ENCODE results near the gene COL16A1. TPM values are rescaled to one million over a fixed set of nuclear protein-coding genes. Genes with fewer than 3 reads are reported as not detected.

COL16A1 gene
- total and polyA plus RNA-seq, 7 donors = 4.6 to 271 (median 43.1) TPM

DNA sequence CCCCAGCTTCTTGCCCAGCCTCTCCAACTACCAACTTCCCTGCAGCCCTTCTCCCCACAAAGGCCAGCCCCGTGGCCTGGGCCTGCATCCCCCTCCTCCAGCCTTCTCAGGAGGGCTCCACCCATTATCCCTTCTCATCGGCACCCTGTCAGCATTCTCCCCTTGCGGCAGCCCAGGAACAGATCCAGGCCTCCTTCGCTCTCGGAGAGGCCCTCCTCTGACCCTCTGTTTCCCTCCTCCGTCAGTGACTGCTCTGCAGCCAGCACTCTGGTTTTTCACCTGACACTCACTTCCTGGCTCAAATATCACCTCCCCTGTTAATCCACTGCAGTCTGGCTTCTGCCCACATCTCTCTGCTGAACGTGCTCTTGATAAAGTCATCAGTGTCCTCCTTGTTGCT is 42.9 kb upstream of the COL16A1 start:
- Histone ChIP-seq H3K27ac (no peak overlapping the region), H3K27me3 (no peaks in the 10 kb centered on the region), H3K4me1 (no peaks in the 10 kb centered on the region), H3K36me3 (no peaks in the 10 kb centered on the region), H3K4me3 (no peak overlapping the region), H3K9me3 (no peaks in the 10 kb centered on the region)
- DNase-seq = no peak
- intact Hi-C loops (cut with DNase I) = no loop called here
- WGBS, 2 donors = 69 to 82% methylated on average over 7 of the region's 7 CpGs
- TF ChIP-seq EP300 (IDR thresholded peaks at IDR 0.05) = no peak
- no peak for TF ChIP-seq POLR2A (IDR thresholded peaks at IDR 0.05)
- no peak for TF ChIP-seq POLR2AphosphoS5 (IDR thresholded peaks at IDR 0.05)
- no peak for TF ChIP-seq CTCF (IDR thresholded peaks at IDR 0.05)

GRCh38 chr1:31745946-31746670 is 42.3 kb upstream of the COL16A1 start:
- Histone ChIP-seq H3K4me3 (no peak overlapping the region), H3K27me3 (no peaks in the 10 kb centered on the region), H3K36me3 (no peaks in the 10 kb centered on the region), H3K4me1 (no peaks in the 10 kb centered on the region), H3K9me3 (no peaks in the 10 kb centered on the region), H3K27ac (no peak overlapping the region)
- TF ChIP-seq EP300 (IDR thresholded peaks at IDR 0.05) = no peak
- intact Hi-C loops (cut with DNase I) = loop anchor here (1.0 kb wide), 1 partner anchor 82 kb away; no protein-coding TSS in a partner anchor
- WGBS, 2 donors = 61 to 73% methylated on average over 15 of the region's 15 CpGs
- DNase-seq = no peak

DNA sequence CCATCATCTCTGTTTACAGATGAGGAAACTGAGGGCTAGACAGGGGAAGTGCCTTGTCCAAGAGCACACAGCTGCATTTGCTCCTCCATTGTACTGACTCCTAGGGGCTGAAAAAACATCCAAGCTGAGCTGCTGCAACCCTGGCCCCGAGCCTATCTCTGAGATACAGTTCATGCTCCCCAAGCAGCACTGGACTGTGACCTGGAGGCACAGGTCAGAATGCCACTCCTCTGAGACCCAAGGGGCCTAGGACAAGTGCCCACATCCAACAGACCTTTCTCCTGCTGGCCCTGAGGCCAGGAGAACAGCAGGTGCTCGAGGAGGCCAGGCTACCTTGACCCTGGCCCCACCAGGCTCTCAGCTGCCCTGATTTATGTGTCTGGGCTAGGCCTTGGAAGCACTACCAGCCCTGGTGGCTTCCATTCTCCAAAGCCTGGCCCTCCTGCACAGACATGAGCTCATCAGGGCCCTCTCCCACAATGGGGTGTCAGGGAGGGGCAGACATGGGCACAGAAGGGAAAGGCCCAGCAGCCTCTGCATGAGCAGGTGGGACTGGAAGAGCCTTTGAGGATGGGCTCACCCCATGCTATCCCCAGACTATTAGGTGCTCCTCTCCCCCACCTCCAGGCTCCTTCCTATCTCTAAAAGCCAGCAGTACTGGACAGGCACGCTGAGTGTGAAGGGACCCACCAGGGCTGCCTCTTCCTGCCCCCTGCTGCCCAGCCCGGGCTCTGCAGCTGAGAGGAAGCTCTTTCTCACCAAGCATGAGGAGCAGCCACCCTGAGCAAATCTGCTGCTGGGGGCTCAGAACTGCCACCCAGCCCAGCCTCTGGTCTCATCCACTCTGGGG is 41.5 kb upstream of the COL16A1 start:
- Histone ChIP-seq H3K4me3 (no peak overlapping the region), H3K27ac (no peak overlapping the region), H3K36me3 (no peaks in the 10 kb centered on the region), H3K4me1 (no peaks in the 10 kb centered on the region), H3K27me3 (no peaks in the 10 kb centered on the region), H3K9me3 (no peaks in the 10 kb centered on the region)
- DNase-seq = peak; percentile 81
- intact Hi-C loops (cut with DNase I) = loop anchor here (1.0 kb wide), 1 partner anchor 81 kb away; no protein-coding TSS in a partner anchor
- TF ChIP-seq CTCF (IDR thresholded peaks at IDR 0.05) = peak in 3 of 4 experiments; percentile 50 to 78 (median 62)
- TF ChIP-seq POLR2AphosphoS5 (IDR thresholded peaks at IDR 0.05) = no peak
- no peak for TF ChIP-seq POLR2A (IDR thresholded peaks at IDR 0.05)
- TF ChIP-seq EP300 (IDR thresholded peaks at IDR 0.05) = no peak
- WGBS, 2 donors = 42 to 48% methylated on average over 4 of the region's 4 CpGs

DNA sequence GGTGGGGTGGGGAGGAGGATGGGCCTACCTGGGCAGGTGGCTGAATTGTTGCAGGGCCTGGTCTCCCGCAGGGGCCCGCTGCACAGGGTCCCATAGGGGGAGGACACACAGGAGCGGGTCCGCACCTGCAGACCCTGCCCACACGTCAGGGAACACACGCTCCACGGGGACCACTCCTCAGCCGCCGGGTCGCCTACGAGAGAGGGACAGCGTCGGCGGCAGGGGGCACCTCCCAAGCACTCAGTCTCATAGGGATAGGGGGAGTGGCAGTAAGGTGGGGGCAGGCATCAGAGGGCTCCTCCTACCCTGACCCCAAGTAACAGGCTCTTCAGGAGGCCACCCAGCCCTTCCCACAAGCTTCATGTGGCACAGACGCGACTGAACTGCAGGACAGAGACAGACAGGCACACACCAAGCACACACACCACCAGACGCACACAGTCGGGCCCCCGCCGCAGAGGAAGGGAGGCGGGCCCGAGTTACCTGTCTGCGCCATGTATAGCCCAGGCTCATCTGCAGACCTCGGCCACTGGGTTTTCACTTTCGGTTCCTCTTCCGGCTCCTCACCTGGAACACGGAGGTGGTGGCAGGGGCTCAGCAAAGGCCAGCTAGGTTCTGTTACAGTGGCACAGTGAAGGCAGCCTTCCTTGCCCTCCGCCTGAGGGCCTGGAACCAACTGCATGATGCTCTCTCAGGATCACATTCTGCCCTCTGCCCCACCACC is 40.5 kb upstream of the COL16A1 start:
- intact Hi-C loops (cut with DNase I) = no loop called here
- WGBS, 2 donors = 83 to 91% methylated on average over 28 of the region's 28 CpGs

More for the DNA sequence above, 40.5 kb upstream of the COL16A1 start:
- H3K27me3 ChIP-seq = no peaks in the 10 kb centered on the region
- no peaks in the 10 kb centered on the region for H3K4me1 ChIP-seq
- no peak overlapping the region for H3K4me3 ChIP-seq
- no peak overlapping the region for H3K27ac ChIP-seq
- no peaks in the 10 kb centered on the region for H3K36me3 ChIP-seq
- no peaks in the 10 kb centered on the region for H3K9me3 ChIP-seq
- TF ChIP-seq POLR2A (IDR thresholded peaks at IDR 0.05) = no peak
- TF ChIP-seq CTCF (IDR thresholded peaks at IDR 0.05) = no peak
- no peak for TF ChIP-seq POLR2AphosphoS5 (IDR thresholded peaks at IDR 0.05)
- no peak for TF ChIP-seq EP300 (IDR thresholded peaks at IDR 0.05)
- DNase-seq = no peak

Measured in sigmoid colon (tissue), 7 donors.